HEK293T (cell line): Measurements from ENCODE around the gene TEX2.
"Not testable (repeated sequence)": the region's sequence is repeated elsewhere in the genome, so short reads cannot be mapped to it uniquely, and the experiment has no call there.

ENCODE experiments used
- CTCF ChIA-PET: fragments of 350-600 bp; formaldehyde crosslinking; extraction: SDS; loops from one replicate; lab custom pipeline; 2021; ENCODE audit warnings: antibody characterized with exemption, inconsistent platforms; lab: Yijun Ruan, JAX
- POLR2A ChIA-PET: fragments of 350-600 bp; formaldehyde crosslinking; extraction: SDS; loops from one replicate; lab custom pipeline; 2020; ENCODE audit warnings: antibody characterized with exemption, inconsistent platforms; lab: Yijun Ruan, JAX
- DNase-seq: peaks from one replicate; pipeline ENCODE4 v3.0.0; 2012; ENCODE audit warnings: mixed read lengths; ENCODE audit errors: extremely low spot score
- ARNT ChIP-seq: fragments of 450-650 bp; IDR thresholded peaks from 2 replicates; pipeline ENCODE4 v1.6.1; 2017; ENCODE audit warnings: mild to moderate bottlenecking
- BHLHE40 ChIP-seq: fragments of 450-650 bp; IDR thresholded peaks from 2 replicates; pipeline ENCODE4 v1.6.1; 2016; ENCODE audit warnings: mild to moderate bottlenecking, moderate library complexity, borderline replicate concordance
- CTBP1 ChIP-seq: fragments of 450-650 bp; IDR thresholded peaks from 2 replicates; pipeline ENCODE4 v1.6.1; 2016; ENCODE audit warnings: borderline replicate concordance
- ELF4 ChIP-seq: fragments of 450-650 bp; IDR thresholded peaks from 2 replicates; pipeline ENCODE4 v1.6.1; 2017; ENCODE audit warnings: antibody characterized with exemption
- FOXA1 ChIP-seq: fragments of 450-650 bp; IDR thresholded peaks from 2 replicates; pipeline ENCODE4 v1.6.1; 2016; ENCODE audit warnings: mild to moderate bottlenecking
- FOXK2 ChIP-seq: fragments of 450-650 bp; IDR thresholded peaks from 2 replicates; pipeline ENCODE4 v1.6.1; 2016; ENCODE audit warnings: mild to moderate bottlenecking
- FOXM1 ChIP-seq: fragments of 450-650 bp; IDR thresholded peaks from 2 replicates; pipeline ENCODE4 v1.6.1; 2017; ENCODE audit warnings: mild to moderate bottlenecking, borderline replicate concordance
- HDGF ChIP-seq: fragments of 450-650 bp; IDR thresholded peaks from 2 replicates; pipeline ENCODE4 v1.6.1; 2017; ENCODE audit warnings: antibody characterized with exemption, borderline replicate concordance
- L3MBTL2 ChIP-seq: fragments of 450-650 bp; conservative IDR thresholded peaks from 2 replicates; pipeline ENCODE4 v1.6.1; 2016; ENCODE audit warnings: mild to moderate bottlenecking
- LEF1 ChIP-seq: fragments of 450-650 bp; IDR thresholded peaks from 2 replicates; pipeline ENCODE4 v1.6.1; 2017; ENCODE audit warnings: mild to moderate bottlenecking, borderline replicate concordance
- NFRKB ChIP-seq: fragments of 450-650 bp; IDR thresholded peaks from 2 replicates; pipeline ENCODE4 v1.6.1; 2016; ENCODE audit warnings: mild to moderate bottlenecking, moderate library complexity
- PKNOX1 ChIP-seq: fragments of 450-650 bp; IDR thresholded peaks from 2 replicates; pipeline ENCODE4 v1.6.1; 2016
- SP1 ChIP-seq: fragments of 450-650 bp; IDR thresholded peaks from 2 replicates; pipeline ENCODE4 v1.6.1; 2017
- SUZ12 ChIP-seq: fragments of 450-650 bp; IDR thresholded peaks from 2 replicates; pipeline ENCODE4 v1.6.1; 2016; ENCODE audit warnings: mild to moderate bottlenecking
- TARDBP ChIP-seq: fragments of 450-650 bp; IDR thresholded peaks from 2 replicates; pipeline ENCODE4 v1.6.1; 2016
- ZNF384 ChIP-seq: fragments of 450-650 bp; IDR thresholded peaks from 2 replicates; pipeline ENCODE4 v1.6.1; 2016

The TEX2 gene

GRCh38 chr17:64243340-64243739, 19.7 kb downstream of the TEX2 start:
- DNase-seq: no peak
- CTCF ChIA-PET: interaction anchor here (0.6 kb wide), 1 partner anchor 16 kb away, joined by 5 read pairs; no protein-coding TSS in a partner anchor
- no peak for TF ChIP-seq L3MBTL2
- no peak for TF ChIP-seq FOXM1
- TF ChIP-seq LEF1: no peak
- no peak for TF ChIP-seq FOXA1
- no peak for TF ChIP-seq HDGF
- no peak for TF ChIP-seq FOXK2
- no peak for TF ChIP-seq SUZ12
- TF ChIP-seq ZNF384: no peak
- no peak for TF ChIP-seq TARDBP
- TF ChIP-seq BHLHE40: no peak
- TF ChIP-seq PKNOX1: no peak
- no peak for TF ChIP-seq ARNT
- TF ChIP-seq SP1: no peak
- TF ChIP-seq CTBP1: no peak
- no peak for TF ChIP-seq ELF4
- TF ChIP-seq NFRKB: no peak
- POLR2A ChIA-PET: interaction anchor here (1.8 kb wide), 1 partner anchor 19 kb away, joined by 5 read pairs; the partner anchor contains the start of gene TEX2

GRCh38 chr17:64242633-64243032, 20.4 kb downstream of the TEX2 start:
- no peak for DNase-seq
- POLR2A ChIA-PET: interaction anchor here (1.8 to 2.2 kb wide), 2 partner anchors 20 to 97 kb away, joined by 5 to 10 read pairs; partner anchors contain the start of gene TEX2
- CTCF ChIA-PET: interaction anchor here (0.6 kb wide), 1 partner anchor 15 kb away, joined by 5 read pairs; no protein-coding TSS in a partner anchor
- no peak for TF ChIP-seq PKNOX1
- no peak for TF ChIP-seq FOXM1
- no peak for TF ChIP-seq ELF4
- TF ChIP-seq CTBP1: no peak
- TF ChIP-seq ZNF384: no peak
- TF ChIP-seq ARNT: no peak
- no peak for TF ChIP-seq L3MBTL2
- TF ChIP-seq FOXA1: no peak
- no peak for TF ChIP-seq LEF1
- no peak for TF ChIP-seq SUZ12
- no peak for TF ChIP-seq SP1
- no peak for TF ChIP-seq HDGF
- no peak for TF ChIP-seq NFRKB
- no peak for TF ChIP-seq FOXK2
- no peak for TF ChIP-seq BHLHE40
- no peak for TF ChIP-seq TARDBP

GRCh38 chr17:64240741-64241347, 22.2 kb downstream of the TEX2 start:
- CTCF ChIA-PET: interaction anchor here (1.3 kb wide), 1 partner anchor 10 kb away, joined by 3 read pairs; no protein-coding TSS in a partner anchor
- TF ChIP-seq FOXM1 (no peak), TARDBP (no peak), ZNF384 (no peak), CTBP1 (no peak), NFRKB (no peak), PKNOX1 (no peak), SP1 (no peak), FOXK2 (no peak), FOXA1 (no peak), BHLHE40 (no peak), ARNT (no peak), SUZ12 (no peak), L3MBTL2 (no peak), HDGF (no peak), LEF1 (no peak), ELF4 (no peak)
- POLR2A ChIA-PET: interaction anchor here (1.2 to 2.2 kb wide), 3 partner anchors 21 to 95 kb away, joined by 5 to 10 read pairs (median 5); partner anchors contain the start of gene TEX2
- no peak for DNase-seq

- POLR2A ChIA-PET: interaction anchor here (1.1 to 2.2 kb wide), 3 partner anchors 22 to 95 kb away, joined by 5 to 10 read pairs (median 5); no protein-coding TSS in a partner anchor
- CTCF ChIA-PET: interaction anchor here (1.3 kb wide), 1 partner anchor 9 kb away, joined by 3 read pairs; no protein-coding TSS in a partner anchor
- DNase-seq: no peak
- TF ChIP-seq FOXM1 (no peak), NFRKB (no peak), L3MBTL2 (no peak), FOXA1 (no peak), PKNOX1 (no peak), ELF4 (no peak), FOXK2 (no peak), ARNT (no peak), SUZ12 (no peak), ZNF384 (no peak), SP1 (no peak), HDGF (no peak), BHLHE40 (no peak), CTBP1 (no peak)
Observed at GRCh38 chr17:64240261-64240740, 22.8 kb downstream of the TEX2 start.

GRCh38 chr17:64238449-64238848, 24.6 kb downstream of the TEX2 start:
- CTCF ChIA-PET, DNase-seq, POLR2A ChIA-PET: not testable (repeated sequence)
- peak; percentile 28; the same call in 1 of the 2 replicates for TF ChIP-seq PKNOX1
